Fibroblast of mammary gland (primary cell): ENCODE measurements around the gene RGS9.

ENCODE experiments used
- DNase-seq: peaks from one replicate; pipeline ENCODE4 v3.0.0-alpha.2; 2010; ENCODE audit warnings: low read depth
- H3K4me3 ChIP-seq: 2 replicates; pipeline ENCODE4 v1.5.1; 2011; ENCODE audit warnings: low read depth, mild to moderate bottlenecking, low read length, moderate library complexity; ENCODE audit not compliant: control insufficient read depth
- CTCF ChIP-seq: conservative IDR thresholded peaks from 2 replicates; pipeline ENCODE4 v1.5.1; 2011; ENCODE audit warnings: low read depth, low read length, inconsistent platforms; ENCODE audit not compliant: control insufficient read depth, insufficient read depth

The RGS9 gene

GRCh38 chr17:65122836-65123756 lies 14.1 kb upstream of the RGS9 start:
- peak overlapping the region; percentile 76 for H3K4me3 ChIP-seq
- peak; percentile 91 for DNase-seq
- no peak for TF ChIP-seq CTCF

GRCh38 chr17:65123757-65124675 lies 13.2 kb upstream of the RGS9 start:
- H3K4me3 ChIP-seq = peak overlapping the region; percentile 76
- peak; percentile 79 for DNase-seq
- TF ChIP-seq CTCF = no peak

GRCh38 chr17:65130832-65131231 lies 6.3 kb upstream of the RGS9 start:
- TF ChIP-seq CTCF = no peak
- no peak overlapping the region for H3K4me3 ChIP-seq
- no peak for DNase-seq

GRCh38 chr17:65131240-65131639 lies 5.9 kb upstream of the RGS9 start:
- no peak for TF ChIP-seq CTCF
- no peak overlapping the region for H3K4me3 ChIP-seq
- DNase-seq = no peak

GRCh38 chr17:65131946-65132345 lies 5.2 kb upstream of the RGS9 start:
- DNase-seq = peak; percentile 99
- H3K4me3 ChIP-seq = no peak overlapping the region
- TF ChIP-seq CTCF = no peak

GRCh38 chr17:65134035-65134434 lies 3.1 kb upstream of the RGS9 start:
- no peak for DNase-seq
- no peak overlapping the region for H3K4me3 ChIP-seq
- TF ChIP-seq CTCF = no peak
